K562 (cell line): ENCODE measurements around the gene WAS. TPM values are rescaled to one million over a fixed set of nuclear protein-coding genes. Genes with fewer than 3 reads are reported as not detected.
A peak's percentile ranks its signal among the peaks of the same experiment; 100 is the strongest.

Experiments
- BRCA1 ChIP-seq, 2 experiments: fragments of 450-650 bp in 1 of 2; sonication (generic) in 1 of 2; formaldehyde crosslinking in 1 of 2; IDR thresholded peaks; 2 replicates each; pipeline versions ENCODE4 v1.5.0 to v1.6.1; 2017 to 2020; ENCODE audit warnings: mild to moderate bottlenecking in 1 of 2, missing genetic modification reagents in 1 of 2
- DPF2 ChIP-seq: fragments of 450-650 bp; IDR thresholded peaks from 2 replicates; pipeline ENCODE4 v1.6.1; 2016
- EHMT2 ChIP-seq: fragments of 450-650 bp; IDR thresholded peaks from 2 replicates; pipeline ENCODE4 v1.6.1; 2018; ENCODE audit warnings: antibody characterized with exemption
- ERF ChIP-seq: fragments of 450-650 bp; formaldehyde crosslinking; IDR thresholded peaks from 2 replicates; pipeline ENCODE4 v1.4.0; 2020; ENCODE audit warnings: mild to moderate bottlenecking, mixed read lengths
- EZH2 ChIP-seq: IDR thresholded peaks from 2 replicates; pipeline ENCODE4 v1.6.1; 2012; ENCODE audit warnings: low read depth, mild to moderate bottlenecking, inconsistent platforms, low read length, borderline replicate concordance
- KLF6 ChIP-seq: fragments of 250-450 bp; sonication (Bioruptor Pico); IDR thresholded peaks from 2 replicates; pipeline ENCODE4 v1.4.0; 2020; ENCODE audit warnings: mild to moderate bottlenecking, moderate library complexity, borderline replicate concordance
- MBD2 ChIP-seq: sonication (generic); IDR thresholded peaks from 2 replicates; pipeline ENCODE4 v1.6.1; 2016; ENCODE audit warnings: low read depth, borderline replicate concordance
- MCM7 ChIP-seq, 2 experiments: fragments of 450-650 bp; IDR thresholded peaks; 2 replicates each; pipeline ENCODE4 v1.6.1; 2016 to 2018
- NUFIP1 ChIP-seq: fragments of 450-650 bp; IDR thresholded peaks from 2 replicates; pipeline ENCODE4 v1.6.1; 2018; ENCODE audit not compliant: partially characterized antibody
- RBM34 ChIP-seq: fragments of 200-400 bp; formaldehyde crosslinking; IDR thresholded peaks from 2 replicates; pipeline ENCODE4 v1.6.1; 2018; ENCODE audit warnings: low read length, borderline replicate concordance; ENCODE audit not compliant: insufficient read depth
- RFX7 ChIP-seq: fragments of 250-450 bp; sonication (Bioruptor Pico); IDR thresholded peaks from 2 replicates; pipeline ENCODE4 v1.5.1; 2021; ENCODE audit warnings: mild to moderate bottlenecking
- SNIP1 ChIP-seq: fragments of 450-650 bp; IDR thresholded peaks from 2 replicates; pipeline ENCODE4 v1.7.1; 2017; ENCODE audit warnings: low read depth, mild to moderate bottlenecking
- SOX6 ChIP-seq: fragments of 450-650 bp; IDR thresholded peaks from 2 replicates; pipeline ENCODE4 v1.6.1; 2014; ENCODE audit warnings: mild to moderate bottlenecking
- SREBF2 ChIP-seq: sonication (generic); formaldehyde crosslinking; IDR thresholded peaks from 2 replicates; pipeline ENCODE4 v1.4.0; 2020; ENCODE audit warnings: mild to moderate bottlenecking, missing genetic modification reagents
- TCF7L2 ChIP-seq: fragments of 150-350 bp; IDR thresholded peaks from 2 replicates; pipeline ENCODE4 v1.6.1; 2016; ENCODE audit warnings: low read depth, mild to moderate bottlenecking, low read length, moderate library complexity
- TCFL5 ChIP-seq: fragments of 250-450 bp; sonication (Bioruptor Pico); conservative IDR thresholded peaks from 2 replicates; pipeline ENCODE4 v1.6.1; 2021; ENCODE audit warnings: mild to moderate bottlenecking, moderate library complexity, matching md5 sums
- TOE1 ChIP-seq, 2 experiments: fragments of 450-650 bp in 1 of 2; sonication (generic) in 1 of 2; formaldehyde crosslinking in 1 of 2; IDR thresholded peaks; 2 replicates each; pipeline versions ENCODE4 v1.7.1 to v1.8.0; 2016 to 2022; ENCODE audit warnings: borderline replicate concordance in 2 of 2, mild to moderate bottlenecking in 2 of 2, antibody characterized with exemption in 1 of 2, inconsistent platforms in 1 of 2, low read depth in 1 of 2, missing genetic modification reagents in 1 of 2, moderate library complexity in 1 of 2
- ZC3H11A ChIP-seq: IDR thresholded peaks from 2 replicates; pipeline ENCODE4 v1.6.1; 2012; ENCODE audit warnings: low read depth, low read length, improper control_type of control experiment
- ZEB2 ChIP-seq: fragments of 450-650 bp; IDR thresholded peaks from 2 replicates; pipeline ENCODE4 v1.6.1; 2016
- ZNF134 ChIP-seq: fragments of 250-450 bp; sonication (Bioruptor Pico); conservative IDR thresholded peaks from 2 replicates; pipeline ENCODE4 v1.4.0; 2020
- ZSCAN32 ChIP-seq: fragments of 450-650 bp; formaldehyde crosslinking; IDR thresholded peaks from 2 replicates; pipeline ENCODE4 v1.4.0; 2020; ENCODE audit warnings: mild to moderate bottlenecking, moderate library complexity
- polyA plus RNA-seq, 8 experiments: library from polyadenylated mRNA; depleted of rRNA in 4 of 8; stranded (reverse) in 5 of 8; unstranded in 3 of 8; fragments of >200 nt; fragmentation: Nextera tagmentation in 2 of 8; fragmentation: Illumina TruSeq in 1 of 8; extraction: Ambion mirVana in 2 of 8; extraction: Trizol in 1 of 8; gene quantifications; 2 replicates each; pipeline versions ENCODE4 v1.2.1 to v1.2.3, GENCODE V29; 2011 to 2014; ENCODE audit warnings: inconsistent platforms in 1 of 8, missing spikeins in 1 of 8
- total RNA-seq, 7 experiments: library from RNA; depleted of rRNA in 6 of 7; stranded (reverse); fragments of >200 nt in 6 of 7; fragmentation: Illumina TruSeq in 2 of 7; extraction: Trizol in 2 of 7; gene quantifications; 2 replicates each; pipeline versions ENCODE4 v1.2.1 to v1.2.3, GENCODE V29; 2011 to 2021; ENCODE audit warnings: low replicate concordance in 1 of 7
- TF ChIP-seq, protein P1 (sequence below), 2 experiments: fragments of 450-650 bp in 1 of 2; IDR thresholded peaks; 2 replicates each; pipeline ENCODE4 v1.6.1; 2011 to 2017; ENCODE audit warnings: low read depth in 2 of 2, antibody characterized with exemption in 1 of 2, borderline replicate concordance in 1 of 2, low read length in 1 of 2, mild to moderate bottlenecking in 1 of 2, mixed read lengths in 1 of 2; ENCODE audit not compliant: control insufficient read depth in 1 of 2
- TF ChIP-seq, protein P2 (sequence below): sonication (generic); formaldehyde crosslinking; IDR thresholded peaks from 2 replicates; pipeline ENCODE4 v1.8.1; 2022; ENCODE audit warnings: missing genetic modification reagents
- TF ChIP-seq, protein P3 (sequence below): fragments of 450-650 bp; IDR thresholded peaks from 2 replicates; pipeline ENCODE4 v1.6.1; 2014; ENCODE audit warnings: low read depth, mild to moderate bottlenecking, moderate library complexity, borderline replicate concordance

Gene WAS
- total and polyA plus RNA-seq, 9 of the 15 experiments (the other 6 are each of a cell fraction or from before 2014, with no cell fraction given): 0.11 to 16.1 (median 3.8) TPM

DNA sequence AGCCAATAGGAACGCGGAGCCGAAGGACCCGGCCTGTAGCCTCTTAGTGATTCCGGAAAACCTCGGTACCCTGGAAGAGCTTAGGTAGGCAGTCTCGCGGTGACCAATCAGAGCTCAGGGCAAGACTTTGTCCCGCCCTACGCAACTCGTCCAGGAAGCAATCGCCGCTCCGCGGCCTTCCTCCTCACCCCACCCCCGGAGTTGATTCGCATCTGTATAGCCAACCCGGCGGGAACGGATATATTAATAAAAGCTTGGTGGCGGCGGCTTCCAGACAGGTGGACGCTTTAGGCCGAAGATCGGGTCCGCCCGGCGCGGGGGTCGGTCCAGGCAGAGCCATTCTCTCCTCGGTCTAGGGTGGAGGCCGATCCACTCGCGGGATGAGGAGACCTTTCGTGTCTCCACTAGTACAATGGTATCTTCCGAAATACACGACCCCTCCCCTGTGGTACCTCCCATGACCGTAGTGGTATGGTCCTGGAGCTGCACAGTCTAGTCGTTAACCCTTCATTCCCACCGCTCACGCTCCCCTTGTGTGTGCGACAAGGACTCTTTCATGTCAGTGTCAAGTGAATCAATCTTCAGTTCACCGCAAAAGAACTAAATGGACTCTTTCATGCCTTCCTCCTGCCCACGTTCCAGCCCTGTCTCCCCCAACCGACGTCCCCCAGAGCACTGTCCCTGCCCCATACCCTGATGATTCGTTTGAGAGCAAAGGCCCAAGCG, 53.8 kb downstream of the WAS start (continued):
- TF ChIP-seq, protein P1, sequence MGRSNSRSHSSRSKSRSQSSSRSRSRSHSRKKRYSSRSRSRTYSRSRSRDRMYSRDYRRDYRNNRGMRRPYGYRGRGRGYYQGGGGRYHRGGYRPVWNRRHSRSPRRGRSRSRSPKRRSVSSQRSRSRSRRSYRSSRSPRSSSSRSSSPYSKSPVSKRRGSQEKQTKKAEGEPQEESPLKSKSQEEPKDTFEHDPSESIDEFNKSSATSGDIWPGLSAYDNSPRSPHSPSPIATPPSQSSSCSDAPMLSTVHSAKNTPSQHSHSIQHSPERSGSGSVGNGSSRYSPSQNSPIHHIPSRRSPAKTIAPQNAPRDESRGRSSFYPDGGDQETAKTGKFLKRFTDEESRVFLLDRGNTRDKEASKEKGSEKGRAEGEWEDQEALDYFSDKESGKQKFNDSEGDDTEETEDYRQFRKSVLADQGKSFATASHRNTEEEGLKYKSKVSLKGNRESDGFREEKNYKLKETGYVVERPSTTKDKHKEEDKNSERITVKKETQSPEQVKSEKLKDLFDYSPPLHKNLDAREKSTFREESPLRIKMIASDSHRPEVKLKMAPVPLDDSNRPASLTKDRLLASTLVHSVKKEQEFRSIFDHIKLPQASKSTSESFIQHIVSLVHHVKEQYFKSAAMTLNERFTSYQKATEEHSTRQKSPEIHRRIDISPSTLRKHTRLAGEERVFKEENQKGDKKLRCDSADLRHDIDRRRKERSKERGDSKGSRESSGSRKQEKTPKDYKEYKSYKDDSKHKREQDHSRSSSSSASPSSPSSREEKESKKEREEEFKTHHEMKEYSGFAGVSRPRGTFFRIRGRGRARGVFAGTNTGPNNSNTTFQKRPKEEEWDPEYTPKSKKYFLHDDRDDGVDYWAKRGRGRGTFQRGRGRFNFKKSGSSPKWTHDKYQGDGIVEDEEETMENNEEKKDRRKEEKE (IDR thresholded peaks at IDR 0.05; ENCODE audit: borderline replicate concordance in 1 of 2, control insufficient read depth in 1 of 2, low read depth in 2 of 2, low read length in 1 of 2): peak; percentile 39 to 88; a peak in 2 of 4 replicates
- TF ChIP-seq SREBF2 (CRISPR knock-in tag): no peak
- TF ChIP-seq TCFL5 (CRISPR knock-in tag): no peak
- no peak for TF ChIP-seq SNIP1
- TF ChIP-seq SOX6: peak; percentile 10; the same call in 1 of the 2 replicates
- TF ChIP-seq DPF2: peak; percentile 28; the same call in 1 of the 2 replicates
- no peak for TF ChIP-seq MCM7 (IDR thresholded peaks at IDR 0.05)
- no peak for TF ChIP-seq BRCA1 (IDR thresholded peaks at IDR 0.05)
- no peak for TF ChIP-seq BRCA1 (CRISPR knock-in tag; IDR thresholded peaks at IDR 0.05)
- TF ChIP-seq KLF6 (CRISPR knock-in tag): no peak
- TF ChIP-seq, protein P2, sequence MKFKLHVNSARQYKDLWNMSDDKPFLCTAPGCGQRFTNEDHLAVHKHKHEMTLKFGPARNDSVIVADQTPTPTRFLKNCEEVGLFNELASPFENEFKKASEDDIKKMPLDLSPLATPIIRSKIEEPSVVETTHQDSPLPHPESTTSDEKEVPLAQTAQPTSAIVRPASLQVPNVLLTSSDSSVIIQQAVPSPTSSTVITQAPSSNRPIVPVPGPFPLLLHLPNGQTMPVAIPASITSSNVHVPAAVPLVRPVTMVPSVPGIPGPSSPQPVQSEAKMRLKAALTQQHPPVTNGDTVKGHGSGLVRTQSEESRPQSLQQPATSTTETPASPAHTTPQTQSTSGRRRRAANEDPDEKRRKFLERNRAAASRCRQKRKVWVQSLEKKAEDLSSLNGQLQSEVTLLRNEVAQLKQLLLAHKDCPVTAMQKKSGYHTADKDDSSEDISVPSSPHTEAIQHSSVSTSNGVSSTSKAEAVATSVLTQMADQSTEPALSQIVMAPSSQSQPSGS (CRISPR knock-in tag): no peak
- TF ChIP-seq, protein P3, sequence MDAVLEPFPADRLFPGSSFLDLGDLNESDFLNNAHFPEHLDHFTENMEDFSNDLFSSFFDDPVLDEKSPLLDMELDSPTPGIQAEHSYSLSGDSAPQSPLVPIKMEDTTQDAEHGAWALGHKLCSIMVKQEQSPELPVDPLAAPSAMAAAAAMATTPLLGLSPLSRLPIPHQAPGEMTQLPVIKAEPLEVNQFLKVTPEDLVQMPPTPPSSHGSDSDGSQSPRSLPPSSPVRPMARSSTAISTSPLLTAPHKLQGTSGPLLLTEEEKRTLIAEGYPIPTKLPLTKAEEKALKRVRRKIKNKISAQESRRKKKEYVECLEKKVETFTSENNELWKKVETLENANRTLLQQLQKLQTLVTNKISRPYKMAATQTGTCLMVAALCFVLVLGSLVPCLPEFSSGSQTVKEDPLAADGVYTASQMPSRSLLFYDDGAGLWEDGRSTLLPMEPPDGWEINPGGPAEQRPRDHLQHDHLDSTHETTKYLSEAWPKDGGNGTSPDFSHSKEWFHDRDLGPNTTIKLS: peak; percentile 40; the same call in 1 of the 2 replicates
- no peak for TF ChIP-seq ZC3H11A
- no peak for TF ChIP-seq EZH2
- peak; percentile 81 for TF ChIP-seq MBD2
- peak; percentile 78 for TF ChIP-seq TOE1 (IDR thresholded peaks at IDR 0.05; ENCODE audit: borderline replicate concordance)
- TF ChIP-seq TOE1 (CRISPR knock-in tag; IDR thresholded peaks at IDR 0.05; ENCODE audit: borderline replicate concordance, low read depth): no peak
- TF ChIP-seq TCF7L2: peak; percentile 84; the same call in 1 of the 2 replicates
- TF ChIP-seq ZEB2: peak; percentile 55; the same call in 1 of the 2 replicates
- TF ChIP-seq EHMT2: no peak
- TF ChIP-seq ZSCAN32 (CRISPR knock-in tag): no peak
- TF ChIP-seq RFX7 (CRISPR knock-in tag): no peak
- no peak for TF ChIP-seq ZNF134
- TF ChIP-seq NUFIP1: no peak
- TF ChIP-seq RBM34: no peak
- TF ChIP-seq ERF (CRISPR knock-in tag): 0 out of 2 replicates have a peak, but pooled peaks have one; percentile 47
